NOMO-1 treated with DMSO at 0.1 percent for 48 hours (cell line): Measurements from ENCODE around the gene YPEL4.

Experiments used
- DNase-seq: peaks from one replicate; lab custom pipeline; 2025; ENCODE audit not compliant: unreplicated experiment; lab: John Stamatoyannopoulos, UW

Gene YPEL4

GRCh38 chr11:57634311-57634710, 15.4 kb downstream of the YPEL4 start:
- DNase-seq: no peak

GRCh38 chr11:57633394-57634070, 16.2 kb downstream of the YPEL4 start:
- no peak for DNase-seq

GRCh38 chr11:57632116-57632515, 17.6 kb downstream of the YPEL4 start:
- no peak for DNase-seq

- no peak for DNase-seq
These were observed 19.5 kb downstream of the YPEL4 start for GRCh38 chr11:57630171-57630570.

DNA sequence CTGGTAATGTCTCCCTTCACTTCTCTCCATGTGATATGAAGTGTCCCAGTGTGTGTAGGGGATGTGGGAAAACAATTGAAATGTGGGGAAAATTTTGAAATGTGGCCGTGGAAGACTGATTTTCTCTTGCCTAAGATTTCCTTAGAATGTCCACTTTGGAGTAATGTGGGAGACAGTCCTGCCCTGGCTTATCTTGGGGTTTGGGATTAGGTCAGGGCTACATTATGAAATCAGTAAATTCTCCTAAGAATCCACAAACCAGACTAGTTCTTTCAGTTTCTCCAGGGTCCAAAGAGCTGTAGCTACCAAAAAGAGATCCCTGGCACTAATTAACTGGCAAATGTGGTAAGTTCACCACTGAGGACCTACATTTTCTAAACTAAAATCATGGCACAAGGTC, 22.8 kb downstream of the YPEL4 start:
- no peak for DNase-seq

DNA sequence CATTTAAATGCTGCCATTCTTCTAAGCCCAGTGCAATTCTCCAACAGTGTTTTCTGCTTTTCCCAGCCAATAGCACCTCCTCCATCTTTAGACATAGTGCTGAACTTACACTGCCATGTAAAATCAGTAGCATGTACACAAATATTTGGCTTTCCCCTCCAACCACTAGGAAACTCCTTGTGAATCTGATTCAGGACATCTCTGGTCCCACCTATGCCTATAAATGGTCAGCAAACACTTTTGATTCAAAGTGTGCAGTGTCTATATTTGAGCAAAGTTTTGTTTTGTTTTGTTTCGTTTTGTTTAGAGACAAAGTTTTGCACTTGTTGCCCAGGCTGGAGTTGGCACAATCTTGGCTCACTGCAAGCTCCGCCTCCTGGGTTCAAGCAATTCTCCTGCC, 24.8 kb downstream of the YPEL4 start:
- DNase-seq: no peak

DNA sequence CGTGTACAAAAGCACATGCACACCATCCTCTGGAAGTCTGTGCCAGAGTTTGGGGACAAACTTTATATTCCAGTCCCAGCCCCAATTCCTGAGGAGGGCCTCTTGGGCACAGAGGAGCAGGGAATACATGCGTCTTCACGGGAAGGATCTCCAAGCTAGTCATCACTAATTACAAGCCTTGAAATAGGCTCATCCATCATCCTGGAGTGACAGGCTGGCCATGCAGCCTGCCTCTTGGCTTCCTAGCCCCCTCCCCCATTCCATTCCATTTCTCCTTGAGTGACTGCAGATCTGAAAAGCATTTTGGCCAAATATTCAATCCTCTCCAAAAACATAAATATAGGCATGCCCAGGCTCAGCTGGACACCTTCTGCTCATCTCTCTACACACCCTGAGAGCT, 27.4 kb downstream of the YPEL4 start:
- no peak for DNase-seq

GRCh38 chr11:57620467-57620866, 29.2 kb downstream of the YPEL4 start:
- no peak for DNase-seq

GRCh38 chr11:57619331-57619730, 30.4 kb downstream of the YPEL4 start:
- no peak for DNase-seq

DNA sequence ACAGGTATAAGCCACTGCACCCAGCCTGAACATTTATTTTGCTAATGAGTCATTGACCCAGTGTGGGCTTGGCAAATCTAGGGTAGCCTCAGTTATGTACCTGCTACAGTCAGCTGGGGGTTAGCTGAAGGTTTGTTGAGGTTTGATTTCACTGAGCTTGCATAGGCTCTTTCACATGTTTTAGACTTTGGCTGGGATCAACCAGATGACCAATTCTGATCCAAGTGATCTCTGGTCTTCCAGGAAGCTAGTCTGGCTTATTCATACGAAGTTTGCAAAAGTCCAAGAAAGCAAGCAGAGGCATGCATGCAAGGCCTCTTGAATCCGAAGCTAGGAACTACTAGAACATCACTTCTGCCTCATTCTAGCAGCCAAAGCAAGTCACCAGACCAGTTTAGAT, 31.3 kb downstream of the YPEL4 start:
- DNase-seq: no peak

DNA sequence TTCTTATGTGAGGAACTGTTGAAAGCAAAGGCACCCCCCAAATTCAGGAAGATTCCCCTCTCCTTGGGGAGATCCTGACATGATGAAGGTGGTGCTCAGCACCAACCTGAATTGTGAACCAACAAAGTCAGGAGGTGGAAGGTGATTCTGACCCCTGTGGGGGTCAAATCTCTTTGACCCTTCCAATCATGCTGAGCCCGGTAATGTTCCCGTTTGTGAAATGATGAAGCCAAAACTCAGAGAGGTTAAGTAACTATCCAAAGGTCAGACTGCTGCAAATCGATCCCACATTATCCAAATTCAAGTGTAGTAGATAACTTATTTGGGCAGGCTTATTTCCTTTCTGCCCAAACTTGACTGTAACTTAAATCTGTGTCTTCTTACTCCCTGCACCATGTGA, 33.1 kb downstream of the YPEL4 start:
- no peak for DNase-seq

GRCh38 chr11:57615308-57615707, 34.4 kb downstream of the YPEL4 start:
- no peak for DNase-seq

- no peak for DNase-seq
These were observed 35.4 kb downstream of the YPEL4 start for GRCh38 chr11:57614234-57614772.

GRCh38 chr11:57610170-57610569, 39.5 kb downstream of the YPEL4 start:
- no peak for DNase-seq

DNA sequence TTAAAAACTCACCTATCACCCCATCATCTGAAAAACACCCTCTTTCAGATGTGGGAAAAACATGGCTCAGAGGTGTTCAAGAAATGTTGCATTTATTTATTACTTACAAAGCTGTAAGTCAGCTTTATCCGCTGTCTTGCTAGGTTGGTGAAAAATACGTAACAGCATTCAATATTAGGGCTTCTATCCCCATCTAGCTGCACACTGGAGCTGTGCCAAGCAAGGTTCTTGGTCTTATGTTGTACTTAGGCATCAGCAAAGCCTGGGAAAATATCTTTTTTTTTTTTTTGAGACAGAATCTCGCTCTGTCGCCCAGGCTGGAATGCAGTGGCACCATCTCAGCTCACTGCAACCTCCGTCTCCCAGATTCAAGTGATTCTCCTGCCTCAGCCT, 44.7 kb downstream of the YPEL4 start:
- DNase-seq: no peak

DNA sequence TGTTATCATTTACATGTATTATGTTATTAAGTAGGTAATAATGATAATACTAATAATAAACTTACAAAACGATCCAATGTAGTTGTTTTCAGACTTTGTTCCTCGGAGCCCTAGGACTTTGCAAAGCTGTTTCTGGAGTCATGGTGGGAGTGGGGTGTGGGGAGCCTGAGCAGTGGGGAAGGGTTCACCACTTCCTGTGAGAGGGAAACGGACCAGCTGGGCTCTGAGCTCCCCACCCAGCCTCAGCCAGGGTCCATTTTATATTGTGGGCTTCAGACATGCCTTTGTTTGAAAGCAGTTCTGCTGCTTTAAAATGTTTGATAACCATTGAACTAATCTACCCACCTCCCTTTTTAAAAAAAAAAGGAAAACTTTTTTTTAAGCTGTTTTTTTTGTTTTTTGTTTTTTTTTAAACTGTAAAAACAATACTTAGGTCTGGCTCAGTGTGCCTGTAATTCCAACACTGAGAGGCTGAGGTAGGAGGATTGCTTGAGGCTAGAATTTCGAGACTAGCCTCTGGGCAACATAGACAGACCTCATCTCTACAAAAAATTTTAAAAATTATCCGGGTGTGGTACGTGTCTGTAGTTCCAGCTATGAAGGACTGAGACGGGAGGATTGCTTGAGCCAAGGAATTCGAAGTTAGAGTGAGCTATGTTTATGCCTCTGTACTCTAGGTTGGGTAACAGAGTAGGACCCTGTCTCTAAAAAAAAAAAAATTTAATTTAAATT, 45.2 kb downstream of the YPEL4 start:
- no peak for DNase-seq

DNA sequence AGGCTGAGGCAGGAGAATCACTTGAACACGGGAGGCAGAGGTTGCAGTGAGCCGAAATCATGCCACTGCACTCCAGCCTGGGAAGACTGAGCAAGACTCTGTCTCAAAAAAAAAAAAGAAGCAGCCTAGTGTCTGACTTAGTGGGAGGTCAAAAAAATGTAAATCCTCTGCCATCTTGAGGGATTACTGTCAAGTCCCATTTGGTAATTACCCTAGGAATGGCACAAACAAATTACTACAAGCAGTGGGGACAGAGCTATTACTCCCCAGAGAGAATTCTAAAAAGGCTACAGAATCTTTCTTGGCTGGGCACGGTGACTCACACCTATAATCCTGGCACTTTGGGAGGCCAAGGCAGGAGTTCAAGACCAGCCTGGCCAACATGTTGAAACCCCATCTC, 48.4 kb downstream of the YPEL4 start:
- no peak for DNase-seq

DNA sequence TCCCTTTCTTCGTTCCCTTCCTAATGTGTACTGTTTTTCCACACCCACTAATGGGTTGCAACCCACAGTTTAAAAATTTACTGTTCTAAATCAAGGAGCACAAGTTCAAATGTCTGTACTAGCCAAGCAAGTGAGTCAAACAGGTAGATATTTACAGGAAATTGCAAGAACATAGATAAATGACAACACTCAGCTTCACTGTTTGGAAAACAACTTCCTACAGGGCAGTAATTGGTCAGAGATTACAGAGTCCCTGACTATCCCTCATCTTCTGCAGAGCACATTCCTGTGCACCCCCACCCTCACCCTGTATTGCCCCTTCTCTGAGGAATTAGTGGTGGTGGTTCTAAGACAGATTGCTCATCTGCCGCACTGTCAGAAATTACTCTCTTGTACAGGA, 50.3 kb downstream of the YPEL4 start:
- no peak for DNase-seq

DNA sequence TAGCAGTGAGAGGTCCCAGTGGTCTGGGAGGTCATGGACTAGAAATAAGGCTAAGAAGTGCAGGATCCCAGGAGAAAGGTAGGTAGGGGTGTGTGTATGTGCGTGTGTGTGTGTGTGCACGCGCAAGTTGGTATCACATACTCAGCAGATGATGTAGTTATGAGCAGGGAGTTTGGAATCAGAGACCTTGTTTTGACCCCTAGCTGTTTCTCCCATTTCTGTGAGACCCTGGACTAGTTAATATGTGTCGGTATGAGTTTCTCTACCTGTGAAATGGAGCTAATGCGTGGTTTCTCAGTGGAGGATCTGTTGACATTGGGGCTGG, 50.9 kb downstream of the YPEL4 start:
- DNase-seq: no peak

- DNase-seq: no peak
These were observed 51.5 kb downstream of the YPEL4 start for GRCh38 chr11:57597916-57598830.

GRCh38 chr11:57597461-57597915, 52.2 kb downstream of the YPEL4 start, which contains the start of gene SERPING1:
TSS of gene SERPING1 (plus strand) at chr11:57597685. CDS start at chr11:57598271, 586 bp downstream.
- no peak for DNase-seq
